Measurements from ENCODE around the gene AK4. TPM values are rescaled to one million over a fixed set of nuclear protein-coding genes. Genes with fewer than 3 reads are reported as not detected.
"Not testable (repeated sequence)": the region's sequence is repeated elsewhere in the genome, so short reads cannot be mapped to it uniquely, and the experiment has no call there.

The AK4 gene
- total and polyA plus RNA-seq, 8 donors, result 1.9 to 8.7 (median 3.3) TPM

DNA sequence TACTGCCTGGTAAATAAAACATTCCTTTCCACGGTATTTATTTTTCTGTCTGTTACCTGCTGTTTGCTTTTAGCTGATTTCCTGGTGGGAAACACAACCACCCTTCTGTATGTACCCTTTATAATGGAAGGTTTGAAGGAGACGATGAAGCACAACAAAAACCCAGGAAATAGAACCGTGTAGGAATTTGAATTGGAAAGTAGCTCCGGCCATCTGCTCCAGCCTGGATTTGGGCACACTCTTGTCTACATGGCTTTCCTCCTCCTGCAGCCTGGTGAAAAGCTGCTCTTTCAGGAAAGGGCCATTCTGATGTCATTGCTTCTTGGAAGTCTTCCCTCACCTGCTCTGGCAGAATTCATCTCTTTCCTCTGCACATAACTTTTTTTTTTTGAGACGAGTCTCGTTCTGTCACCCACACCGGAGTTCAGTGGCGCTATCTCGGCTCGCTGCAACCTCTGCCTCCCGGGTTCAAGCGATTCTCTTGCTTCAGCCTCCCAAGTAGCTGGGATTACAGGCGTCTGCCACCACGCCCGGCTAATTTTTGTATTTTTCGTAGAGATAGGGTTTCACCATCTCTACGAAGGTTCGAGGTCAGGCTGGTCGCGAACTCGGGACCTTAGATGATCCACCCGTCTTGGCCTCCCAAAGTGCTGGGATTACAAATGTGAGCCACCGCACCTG, 2.7 kb downstream of the AK4 start:
- H3K27me3 ChIP-seq, result peaks cover 5 to 42% of the 10 kb centered on the region in 2 donors
- no peak overlapping the region for H3K4me3 ChIP-seq
- TF ChIP-seq, protein P1, sequence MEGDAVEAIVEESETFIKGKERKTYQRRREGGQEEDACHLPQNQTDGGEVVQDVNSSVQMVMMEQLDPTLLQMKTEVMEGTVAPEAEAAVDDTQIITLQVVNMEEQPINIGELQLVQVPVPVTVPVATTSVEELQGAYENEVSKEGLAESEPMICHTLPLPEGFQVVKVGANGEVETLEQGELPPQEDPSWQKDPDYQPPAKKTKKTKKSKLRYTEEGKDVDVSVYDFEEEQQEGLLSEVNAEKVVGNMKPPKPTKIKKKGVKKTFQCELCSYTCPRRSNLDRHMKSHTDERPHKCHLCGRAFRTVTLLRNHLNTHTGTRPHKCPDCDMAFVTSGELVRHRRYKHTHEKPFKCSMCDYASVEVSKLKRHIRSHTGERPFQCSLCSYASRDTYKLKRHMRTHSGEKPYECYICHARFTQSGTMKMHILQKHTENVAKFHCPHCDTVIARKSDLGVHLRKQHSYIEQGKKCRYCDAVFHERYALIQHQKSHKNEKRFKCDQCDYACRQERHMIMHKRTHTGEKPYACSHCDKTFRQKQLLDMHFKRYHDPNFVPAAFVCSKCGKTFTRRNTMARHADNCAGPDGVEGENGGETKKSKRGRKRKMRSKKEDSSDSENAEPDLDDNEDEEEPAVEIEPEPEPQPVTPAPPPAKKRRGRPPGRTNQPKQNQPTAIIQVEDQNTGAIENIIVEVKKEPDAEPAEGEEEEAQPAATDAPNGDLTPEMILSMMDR (IDR thresholded peaks at IDR 0.05), result no peak
- H3K9me3 ChIP-seq, result no peaks in the 10 kb centered on the region
- no peak for DNase-seq
- H3K27ac ChIP-seq, result no peak overlapping the region
- H3K36me3 ChIP-seq, result no peaks in the 10 kb centered on the region
- H3K4me1 ChIP-seq, result peaks cover 3 to 25% of the 10 kb centered on the region in 2 donors
- intact Hi-C loops (cut with DNase I), result no loop called here
- no peak for ATAC-seq

DNA sequence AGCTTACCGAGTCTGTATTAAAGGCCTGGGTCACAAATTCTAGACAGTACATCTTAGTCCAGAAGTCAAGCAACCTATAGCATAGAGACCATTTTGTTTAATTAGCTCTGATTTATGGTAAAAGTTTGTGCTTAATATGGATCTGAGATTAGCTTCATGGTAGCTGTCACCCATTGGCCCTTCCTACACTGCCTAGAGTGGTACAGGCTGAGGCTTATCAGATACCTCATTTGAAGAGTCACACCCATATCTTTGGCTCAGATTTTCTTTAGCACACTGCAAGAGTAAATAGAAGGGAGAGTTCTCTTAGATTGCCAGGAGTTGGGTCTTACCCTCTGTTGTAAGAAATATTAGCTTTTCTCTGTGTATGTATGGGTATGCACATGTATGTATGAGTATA, 3.6 kb downstream of the AK4 start:
- H3K9me3 ChIP-seq, result no peaks in the 10 kb centered on the region
- DNase-seq, result no peak
- no peak overlapping the region for H3K4me3 ChIP-seq
- peaks cover under 1 to 33% of the 10 kb centered on the region in 2 donors for H3K27me3 ChIP-seq
- H3K4me1 ChIP-seq, result peaks cover 3 to 25% of the 10 kb centered on the region in 2 donors
- H3K27ac ChIP-seq, result no peak overlapping the region
- TF ChIP-seq, protein P1 (IDR thresholded peaks at IDR 0.05), result no peak
- no peak for ATAC-seq
- intact Hi-C loops (cut with DNase I), result no loop called here
- no peaks in the 10 kb centered on the region for H3K36me3 ChIP-seq

DNA sequence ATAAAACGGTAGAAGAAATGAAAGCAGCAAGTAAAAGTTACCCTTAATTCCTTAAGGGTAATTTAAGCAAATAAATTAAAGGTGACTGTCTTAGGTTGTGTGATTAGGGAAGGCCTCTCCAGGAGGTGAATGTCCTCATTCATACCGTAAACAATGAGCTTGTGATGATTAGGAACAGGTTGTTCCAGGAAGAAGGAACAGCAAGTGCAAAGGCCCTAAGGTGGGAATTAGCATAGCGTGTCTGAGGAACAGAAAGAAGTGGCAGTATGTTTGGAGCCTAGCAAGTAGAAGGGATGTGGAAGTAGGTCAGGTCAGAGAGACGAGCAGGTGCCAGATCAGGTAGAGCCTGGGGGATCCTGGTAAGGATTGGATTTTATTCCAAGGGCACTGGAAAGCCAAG, 5.6 kb downstream of the AK4 start:
- H3K9me3 ChIP-seq, result no peaks in the 10 kb centered on the region
- H3K27ac ChIP-seq, result no peak overlapping the region
- DNase-seq (no peak), ATAC-seq (no peak)
- H3K4me1 ChIP-seq, result peaks cover 0 to 9% of the 10 kb centered on the region in 2 donors
- TF ChIP-seq, protein P1 (IDR thresholded peaks at IDR 0.05), result no peak
- intact Hi-C loops (cut with DNase I), result no loop called here
- H3K36me3 ChIP-seq, result no peaks in the 10 kb centered on the region
- H3K4me3 ChIP-seq, result no peak overlapping the region
- peaks cover 0 to 13% of the 10 kb centered on the region in 2 donors for H3K27me3 ChIP-seq

DNA sequence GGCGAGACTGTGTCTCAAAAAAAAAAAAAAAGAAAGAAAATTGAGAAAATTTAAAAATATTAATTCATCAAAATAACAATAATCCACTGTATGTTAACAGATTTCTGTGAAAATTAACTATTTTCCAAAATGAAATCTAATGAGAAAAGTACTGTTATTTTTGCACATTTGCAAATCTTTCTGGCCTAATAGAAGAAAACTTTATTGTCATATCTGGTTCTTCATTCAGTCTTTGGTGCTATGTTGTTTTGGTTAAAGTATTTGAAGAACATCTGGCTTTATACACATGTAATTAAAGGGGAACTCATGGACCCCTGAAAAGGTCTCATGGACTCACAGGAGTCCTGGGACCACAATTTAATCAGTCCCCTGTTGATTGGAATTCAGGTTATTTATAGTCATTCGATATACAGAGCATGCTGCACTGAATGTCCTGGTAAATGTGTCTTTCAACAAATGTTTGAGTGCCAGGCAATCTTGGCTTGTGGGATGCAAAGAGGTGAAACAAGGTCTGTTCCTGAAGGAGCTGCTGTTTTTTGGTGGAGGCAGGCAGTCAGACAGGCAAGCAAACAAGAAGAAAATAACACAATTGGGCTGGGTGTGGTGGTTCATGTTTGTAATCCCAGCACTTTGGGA, 9.0 kb downstream of the AK4 start:
- Histone ChIP-seq H3K27me3 (no peaks in the 10 kb centered on the region), H3K36me3 (no peaks in the 10 kb centered on the region), H3K4me3 (no peak overlapping the region), H3K27ac (no peak overlapping the region), H3K9me3 (no peaks in the 10 kb centered on the region), H3K4me1 (no peaks in the 10 kb centered on the region)
- DNase-seq (no peak), ATAC-seq (no peak)
- TF ChIP-seq, protein P1 (IDR thresholded peaks at IDR 0.05), result no peak
- intact Hi-C loops (cut with DNase I), result no loop called here

DNA sequence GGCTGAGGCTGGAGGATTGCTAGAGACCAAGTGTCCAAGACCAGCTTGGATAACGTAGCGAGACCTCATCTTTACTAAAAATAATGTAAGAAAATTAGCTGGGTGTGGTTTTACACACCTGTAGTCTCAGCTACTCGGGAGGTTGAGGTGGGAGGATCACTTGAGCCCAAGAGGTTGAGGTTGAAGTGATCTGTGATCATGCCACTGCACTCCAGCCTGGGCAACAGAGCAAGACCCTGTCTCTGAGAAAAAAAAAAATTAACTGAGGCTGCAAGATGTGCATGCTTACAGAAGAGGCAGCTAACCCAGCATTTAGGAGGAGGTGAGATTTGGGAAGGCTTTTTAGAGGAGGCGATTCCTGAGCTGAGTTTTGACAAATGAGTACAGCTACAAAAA, 9.5 kb downstream of the AK4 start:
- Histone ChIP-seq H3K27ac (no peak overlapping the region), H3K9me3 (no peaks in the 10 kb centered on the region), H3K36me3 (no peaks in the 10 kb centered on the region), H3K4me1 (no peaks in the 10 kb centered on the region), H3K4me3 (no peak overlapping the region), H3K27me3 (no peaks in the 10 kb centered on the region)
- ATAC-seq (no peak), DNase-seq (no peak)
- intact Hi-C loops (cut with DNase I), result no loop called here
- TF ChIP-seq, protein P1 (IDR thresholded peaks at IDR 0.05), result no peak

DNA sequence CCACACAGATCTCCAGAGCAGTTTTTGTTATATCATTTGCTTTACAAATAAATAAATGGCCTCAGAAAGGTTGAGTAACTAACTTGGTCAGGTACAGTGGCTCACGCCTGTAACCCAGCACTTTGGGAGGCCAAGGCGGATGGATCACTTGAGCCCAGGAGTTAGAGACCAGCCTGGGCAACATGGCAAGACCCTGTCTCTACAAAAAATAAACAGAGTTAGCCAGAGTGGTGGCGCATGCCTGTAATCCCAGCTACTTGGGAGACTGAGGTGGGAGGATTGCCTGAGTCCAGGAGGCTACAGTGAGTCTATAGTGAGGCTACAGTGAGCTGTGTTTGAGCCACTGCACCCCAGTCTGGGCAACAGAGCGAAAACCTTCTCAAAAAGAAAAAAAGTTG, 11.3 kb downstream of the AK4 start:
- DNase-seq; H3K36me3 ChIP-seq; H3K9me3 ChIP-seq; H3K4me3 ChIP-seq; intact Hi-C loops (cut with DNase I); H3K27ac ChIP-seq; H3K27me3 ChIP-seq; H3K4me1 ChIP-seq; ATAC-seq: not testable (repeated sequence)
